ENCODE results near the gene CNOT8.

CNOT8 gene

DNA sequence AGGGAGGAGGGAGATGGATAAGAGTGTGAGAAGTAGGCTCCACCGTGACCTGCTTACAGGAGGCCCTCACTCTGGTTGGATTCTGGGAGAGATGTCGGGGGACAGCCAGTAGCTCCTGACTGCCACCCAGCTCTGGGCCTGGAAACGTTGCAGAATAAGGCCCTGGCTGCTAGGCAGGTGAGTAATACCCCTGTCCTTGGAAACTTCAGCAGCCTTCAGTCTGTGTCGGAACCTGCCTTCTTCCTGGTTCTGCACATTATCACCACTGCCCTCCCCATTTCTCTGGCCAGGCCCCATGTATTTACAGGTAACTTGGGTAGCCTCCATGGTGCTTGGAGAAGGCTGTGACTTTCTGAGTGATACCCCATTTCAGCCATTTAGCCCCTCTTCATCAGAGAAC, 34.8 kb upstream of the CNOT8 start:
- no peaks in the 10 kb centered on the region for H3K4me1 ChIP-seq (ENCODE audit: control insufficient read depth, low read length)
- H3F3A ChIP-seq (ENCODE audit: control insufficient read depth, insufficient read depth), result peaks cover under 1% of the 10 kb centered on the region; the same call in 1 of the 2 replicates
- H3K79me2 ChIP-seq (ENCODE audit: control insufficient read depth, low read length), result no peaks in the 10 kb centered on the region
- no peak overlapping the region for H3K4me2 ChIP-seq (ENCODE audit: low read length)
- H3K9me2 ChIP-seq (replicated peaks; ENCODE audit: control insufficient read depth, low read length), result no peaks in the 10 kb centered on the region
- peaks cover 27% of the 10 kb centered on the region for H3K36me3 ChIP-seq (ENCODE audit: control insufficient read depth, low read length)
- no peak overlapping the region for H3K27ac ChIP-seq (ENCODE audit: low read depth, low read length)
- no peak overlapping the region for H3K4me3 ChIP-seq (ENCODE audit: low read length)
- H4K20me1 ChIP-seq (ENCODE audit: control insufficient read depth, insufficient read depth, low read depth, low read length), result no peaks in the 10 kb centered on the region
- no peaks in the 10 kb centered on the region for H3K9me3 ChIP-seq (ENCODE audit: control insufficient read depth, insufficient read depth, low read length)
- H3K27me3 ChIP-seq (ENCODE audit: control insufficient read depth, low read length), result no peaks in the 10 kb centered on the region
- TF ChIP-seq EZH2phosphoT487 (IDR thresholded peaks at IDR 0.05; ENCODE audit: borderline replicate concordance, low read length) (no peak), CTCF (IDR thresholded peaks at IDR 0.05; ENCODE audit: low read depth, low read length, poor library complexity, severe bottlenecking) (no peak)

- no peak for TF ChIP-seq CTCF (IDR thresholded peaks at IDR 0.05; ENCODE audit: low read depth, low read length, poor library complexity, severe bottlenecking)
- TF ChIP-seq EZH2phosphoT487 (IDR thresholded peaks at IDR 0.05; ENCODE audit: borderline replicate concordance, low read length), result no peak
- Histone ChIP-seq H3K4me2 (ENCODE audit: low read length) (no peak overlapping the region), H3K27ac (ENCODE audit: low read depth, low read length) (no peak overlapping the region), H3K9me3 (ENCODE audit: control insufficient read depth, insufficient read depth, low read length) (no peaks in the 10 kb centered on the region), H4K20me1 (ENCODE audit: control insufficient read depth, insufficient read depth, low read depth, low read length) (no peaks in the 10 kb centered on the region), H3K4me3 (ENCODE audit: low read length) (no peak overlapping the region), H3K4me1 (ENCODE audit: control insufficient read depth, low read length) (no peaks in the 10 kb centered on the region), H3F3A (ENCODE audit: control insufficient read depth, insufficient read depth) (no peaks in the 10 kb centered on the region), H3K9me2 (replicated peaks; ENCODE audit: control insufficient read depth, low read length) (no peaks in the 10 kb centered on the region), H3K36me3 (ENCODE audit: control insufficient read depth, low read length) (peaks cover 23% of the 10 kb centered on the region), H3K79me2 (ENCODE audit: control insufficient read depth, low read length) (no peaks in the 10 kb centered on the region), H3K27me3 (ENCODE audit: control insufficient read depth, low read length) (no peaks in the 10 kb centered on the region)
Measured at GRCh38 chr5:154824070-154824469, 34.4 kb upstream of the CNOT8 start.

DNA sequence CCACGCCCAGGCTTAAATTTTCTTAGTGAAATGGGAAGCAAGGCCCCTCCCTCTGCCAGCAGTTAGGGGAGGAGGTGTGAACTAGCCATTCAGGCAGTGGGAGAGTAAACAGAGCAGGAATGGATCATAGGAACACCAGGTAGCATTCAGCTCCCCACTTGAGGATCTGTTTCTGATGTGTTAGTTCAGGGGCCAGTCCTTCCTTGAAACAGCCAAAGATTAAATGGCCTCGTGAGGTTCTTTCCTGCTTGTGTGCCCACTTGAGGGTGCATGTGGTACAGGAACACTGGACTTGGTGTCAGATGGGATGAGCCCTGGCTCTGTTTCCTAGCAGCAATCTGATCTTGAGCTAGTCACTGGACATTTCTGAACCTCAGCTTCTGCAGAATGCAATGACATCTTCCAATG, 29.2 kb upstream of the CNOT8 start:
- no peaks in the 10 kb centered on the region for H4K20me1 ChIP-seq (ENCODE audit: control insufficient read depth, insufficient read depth, low read depth, low read length)
- no peaks in the 10 kb centered on the region for H3K27me3 ChIP-seq (ENCODE audit: control insufficient read depth, low read length)
- no peaks in the 10 kb centered on the region for H3K79me2 ChIP-seq (ENCODE audit: control insufficient read depth, low read length)
- no peak overlapping the region for H3K4me3 ChIP-seq (ENCODE audit: low read length)
- H3K4me1 ChIP-seq (ENCODE audit: control insufficient read depth, low read length), result peaks cover 3% of the 10 kb centered on the region
- H3F3A ChIP-seq (ENCODE audit: control insufficient read depth, insufficient read depth), result no peaks in the 10 kb centered on the region
- H3K9me2 ChIP-seq (replicated peaks; ENCODE audit: control insufficient read depth, low read length), result no peaks in the 10 kb centered on the region
- TF ChIP-seq CTCF (IDR thresholded peaks at IDR 0.05; ENCODE audit: low read depth, low read length, poor library complexity, severe bottlenecking), result no peak
- no peak for TF ChIP-seq EZH2phosphoT487 (IDR thresholded peaks at IDR 0.05; ENCODE audit: borderline replicate concordance, low read length)
- no peaks in the 10 kb centered on the region for H3K9me3 ChIP-seq (ENCODE audit: control insufficient read depth, insufficient read depth, low read length)
- peaks cover 26% of the 10 kb centered on the region for H3K36me3 ChIP-seq (ENCODE audit: control insufficient read depth, low read length)
- H3K4me2 ChIP-seq (ENCODE audit: low read length), result no peak overlapping the region
- H3K27ac ChIP-seq (ENCODE audit: low read depth, low read length), result no peak overlapping the region
